HG03378 (cell line): Measurements from ENCODE around the gene ZNF385C.
"Not testable (repeated sequence)": the region's sequence is repeated elsewhere in the genome, so short reads cannot be mapped to it uniquely, and the experiment has no call there.

Experiments used
- ATAC-seq: cut with Tn5 transposase; IDR thresholded peaks from one replicate; pipeline ENCODE4 v1.9.1; 2021; ENCODE audit warnings: mild to moderate bottlenecking, moderate library complexity; ENCODE audit not compliant: unreplicated experiment

The ZNF385C gene, protein sequence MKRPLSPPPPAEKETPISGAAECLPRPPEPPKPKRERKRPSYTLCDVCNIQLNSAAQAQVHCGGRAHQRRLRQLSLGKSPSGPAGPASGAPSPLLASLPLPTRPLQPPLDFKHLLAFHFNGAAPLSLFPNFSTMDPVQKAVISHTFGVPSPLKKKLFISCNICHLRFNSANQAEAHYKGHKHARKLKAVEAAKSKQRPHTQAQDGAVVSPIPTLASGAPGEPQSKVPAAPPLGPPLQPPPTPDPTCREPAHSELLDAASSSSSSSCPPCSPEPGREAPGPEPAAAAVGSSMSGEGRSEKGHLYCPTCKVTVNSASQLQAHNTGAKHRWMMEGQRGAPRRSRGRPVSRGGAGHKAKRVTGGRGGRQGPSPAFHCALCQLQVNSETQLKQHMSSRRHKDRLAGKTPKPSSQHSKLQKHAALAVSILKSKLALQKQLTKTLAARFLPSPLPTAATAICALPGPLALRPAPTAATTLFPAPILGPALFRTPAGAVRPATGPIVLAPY

DNA sequence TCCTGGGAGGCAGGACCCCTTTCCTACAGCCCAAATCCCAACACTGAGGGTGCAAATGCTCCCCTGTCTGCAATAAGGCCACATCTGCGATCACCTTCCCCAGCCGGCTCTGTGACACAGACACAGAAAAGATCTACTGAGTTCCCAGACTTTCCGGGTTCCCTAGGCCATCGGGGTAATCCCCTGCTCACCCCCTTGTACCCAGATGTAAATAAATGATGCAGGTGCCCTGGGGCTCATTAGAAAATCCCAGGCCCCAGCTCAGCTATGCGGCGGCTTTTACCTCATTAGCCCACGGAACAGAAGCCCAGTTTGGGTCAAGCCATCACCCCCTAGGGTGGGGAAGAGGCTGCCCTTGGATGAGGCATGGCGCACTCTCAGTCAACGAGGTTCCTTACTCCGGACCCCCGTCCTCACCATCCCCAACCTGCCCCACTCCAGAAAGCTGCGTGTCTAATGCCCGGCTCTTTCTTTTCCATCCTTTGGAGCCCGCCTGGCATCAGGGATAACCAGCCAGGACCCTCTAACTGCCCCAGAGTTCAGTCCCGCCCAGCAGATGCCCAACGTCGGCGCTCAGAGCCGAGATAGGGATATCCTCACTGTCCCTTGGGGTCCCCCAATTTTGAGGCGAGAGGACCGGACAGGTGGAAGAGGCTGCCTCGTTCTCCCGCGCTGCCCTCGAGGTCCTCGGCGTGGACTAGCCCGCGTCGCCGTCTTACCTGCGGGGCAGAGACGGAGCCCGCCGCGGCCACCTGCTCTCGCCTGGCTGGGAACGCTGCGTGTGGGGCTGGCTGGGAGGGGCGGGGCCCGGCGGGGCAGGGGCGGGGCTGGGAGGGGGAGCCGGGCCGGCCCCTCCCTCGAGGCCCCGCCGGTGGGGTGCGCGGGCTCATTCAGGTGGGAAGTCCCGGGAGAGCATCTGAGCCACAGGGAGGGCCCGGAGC, at the start of gene ZNF385C:
Gene ZNF385C, minus strand, starts transcription at position 783 of the 941 bp plus-strand sequence. CDS start 35,417 bp downstream, outside the sequence.
- ATAC-seq, result no peak

DNA sequence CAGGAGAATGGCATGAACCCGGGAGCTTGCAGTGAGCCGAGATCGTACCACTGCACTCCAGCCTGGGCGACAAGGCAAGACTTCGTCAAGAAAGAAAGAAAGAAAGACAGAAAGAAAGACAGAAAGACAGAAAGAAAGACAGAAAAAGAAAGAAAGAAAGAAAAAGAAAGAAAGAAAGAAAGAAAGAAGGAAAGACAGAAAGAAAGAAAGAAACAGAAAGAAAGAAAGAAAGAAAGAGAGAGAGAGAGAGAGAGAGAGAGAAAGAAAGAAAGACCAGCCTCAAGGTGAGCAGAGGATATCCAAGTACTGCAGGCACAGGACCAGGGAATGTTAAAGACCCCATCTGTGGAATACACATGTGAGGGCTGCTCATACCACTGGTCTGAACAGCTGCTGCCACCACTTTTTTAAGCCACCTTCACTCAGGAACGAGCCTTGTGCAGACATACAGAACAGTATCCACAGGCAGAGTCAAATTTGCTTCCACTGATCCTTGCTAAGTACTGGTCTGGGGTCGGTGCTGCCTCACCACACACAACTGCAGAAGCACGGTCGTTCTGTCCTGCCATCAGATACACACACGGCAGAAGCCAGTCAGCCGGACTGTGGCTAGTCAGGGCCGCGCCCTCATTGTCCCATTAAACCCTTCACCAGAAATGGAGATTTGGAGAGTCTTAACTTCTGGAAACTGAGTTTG, 48.8 kb upstream of the ZNF385C start:
- ATAC-seq, result no peak

DNA sequence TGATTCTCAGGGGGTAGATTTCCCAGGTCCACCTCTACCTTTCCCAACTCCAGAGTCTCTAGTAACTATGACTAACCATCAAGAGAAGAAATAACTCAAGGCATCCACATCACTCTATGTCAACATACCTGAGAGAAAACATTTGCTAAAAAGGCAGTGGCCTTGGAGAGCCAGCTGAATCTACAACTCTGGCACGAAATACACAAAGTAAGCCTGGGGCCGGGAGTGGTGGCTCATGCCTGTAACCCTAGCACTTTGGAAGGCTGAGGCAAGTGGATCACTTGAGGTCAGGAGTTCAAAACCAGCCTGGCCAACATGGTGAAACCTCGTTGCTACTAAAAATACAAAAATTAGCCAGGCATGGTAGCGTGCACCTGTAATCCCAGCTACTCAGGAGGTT, 44.9 kb upstream of the ZNF385C start:
- ATAC-seq, result not testable (repeated sequence)

DNA sequence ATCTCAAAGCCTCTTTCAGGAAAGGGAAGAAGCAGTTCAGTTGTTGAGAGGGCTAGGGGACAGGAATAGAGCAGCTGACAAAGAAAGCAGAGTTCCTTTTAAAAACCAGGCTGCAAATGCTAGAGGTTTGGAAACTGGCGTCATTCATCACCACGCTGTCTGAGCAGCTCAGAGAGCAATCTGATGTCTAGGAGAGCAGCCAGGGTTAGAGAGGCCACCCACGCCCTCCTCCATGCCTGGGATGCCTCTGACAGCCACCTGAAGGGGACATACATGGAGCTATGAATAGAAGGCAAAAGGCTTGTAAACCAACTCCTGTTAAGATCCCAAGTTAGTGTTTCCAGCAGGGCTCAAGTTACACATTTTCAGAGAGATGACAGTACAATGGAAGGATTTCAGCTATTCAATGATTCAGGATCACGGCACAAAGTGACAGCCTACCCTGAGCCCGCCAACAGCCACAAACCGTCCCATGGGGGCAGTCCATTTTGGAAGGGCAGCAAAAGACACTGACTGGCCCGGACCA, 44.2 kb upstream of the ZNF385C start:
- no peak for ATAC-seq

DNA sequence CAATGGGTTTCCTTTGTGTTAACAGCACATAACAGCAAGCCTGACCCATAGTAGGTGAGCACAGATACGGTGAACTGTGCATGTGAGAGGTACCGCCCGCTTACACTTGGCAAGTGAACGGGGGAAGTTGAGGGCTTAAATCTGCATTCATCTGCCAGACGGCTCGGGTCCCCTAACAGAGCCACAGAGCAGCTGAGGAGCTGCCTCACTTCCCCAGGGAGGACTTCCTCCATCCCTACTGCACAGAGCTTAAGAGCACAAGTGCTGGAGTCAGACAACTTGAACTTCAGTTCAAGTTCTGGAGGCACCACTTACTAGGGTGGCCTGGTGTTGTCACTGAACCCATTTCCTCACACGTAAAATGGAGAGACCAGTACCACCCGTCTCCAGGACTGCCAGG, 43.1 kb upstream of the ZNF385C start:
- ATAC-seq, result no peak

DNA sequence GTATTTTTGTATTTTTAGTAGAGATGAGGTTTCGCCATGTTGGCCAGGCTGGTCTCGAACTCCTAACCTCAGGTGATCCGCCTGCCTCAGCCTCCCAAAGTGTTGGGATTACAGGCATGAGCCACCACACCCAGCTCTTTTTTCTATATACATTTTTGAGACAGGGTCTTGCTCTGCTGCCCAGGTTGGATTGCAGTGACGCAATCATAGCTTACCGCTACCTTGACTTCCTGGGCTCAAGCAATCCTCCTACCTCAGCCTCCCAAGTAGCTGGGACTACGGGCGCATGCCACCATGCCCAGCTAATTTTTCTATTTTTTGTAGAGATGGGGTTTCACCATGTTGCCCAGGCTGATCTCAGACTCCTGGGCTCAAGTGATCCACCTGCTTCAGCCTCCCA, 42.4 kb upstream of the ZNF385C start:
- ATAC-seq, result not testable (repeated sequence)

DNA sequence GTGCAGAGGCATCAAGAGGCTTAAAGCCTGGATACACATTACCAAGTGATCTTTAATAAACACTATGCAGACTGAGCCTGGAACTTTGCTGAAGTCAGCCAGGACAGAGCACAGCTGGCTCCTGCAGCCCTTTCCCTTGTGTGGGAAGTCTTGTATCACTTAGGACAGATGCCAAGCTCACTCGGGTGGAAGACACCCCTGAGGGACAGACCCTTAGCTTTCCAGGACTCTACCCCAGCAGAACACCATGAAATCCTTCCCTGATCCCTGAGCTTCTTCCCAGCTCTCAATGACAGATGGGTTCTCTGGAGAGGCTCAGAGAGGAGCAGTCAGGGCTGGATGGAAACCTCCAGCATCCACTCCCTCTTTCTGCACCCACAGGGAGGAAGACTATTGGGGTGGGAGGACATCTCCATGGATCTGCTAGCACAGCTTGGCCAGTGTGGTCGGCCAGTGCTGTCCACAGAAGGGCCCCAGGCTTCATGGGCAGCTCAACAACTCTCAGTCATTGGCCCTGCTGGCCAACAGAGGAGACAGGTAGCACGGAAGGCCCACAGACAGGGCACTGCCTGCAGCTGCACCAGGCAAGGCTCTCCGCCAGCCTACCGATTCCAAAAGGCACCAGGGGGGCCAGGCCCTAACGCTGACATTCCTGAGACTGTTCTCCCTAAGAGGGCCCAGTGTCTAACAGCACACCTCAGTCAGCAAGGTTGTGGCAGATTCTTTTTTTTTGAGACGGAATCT, 40.6 kb upstream of the ZNF385C start:
- no peak for ATAC-seq

DNA sequence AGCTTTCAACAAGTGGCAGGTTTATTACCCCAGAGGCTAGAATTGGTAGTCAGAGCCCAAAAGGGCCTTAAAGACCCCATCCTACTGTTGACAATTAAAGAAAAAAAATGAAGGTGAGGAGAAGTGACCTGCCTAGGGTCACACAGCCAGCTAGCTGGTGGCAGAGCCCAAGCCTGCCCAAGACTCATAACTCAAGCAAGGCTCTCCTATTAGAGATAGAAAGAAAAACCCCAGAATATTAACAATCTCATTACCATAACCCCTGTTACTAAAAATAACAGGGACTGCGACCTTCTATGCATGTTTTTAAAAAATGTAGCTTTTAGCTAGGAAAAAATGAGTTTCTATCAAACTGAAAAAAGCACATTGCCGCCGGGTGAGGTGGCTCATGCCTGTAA, 38.4 kb upstream of the ZNF385C start:
- no peak for ATAC-seq

DNA sequence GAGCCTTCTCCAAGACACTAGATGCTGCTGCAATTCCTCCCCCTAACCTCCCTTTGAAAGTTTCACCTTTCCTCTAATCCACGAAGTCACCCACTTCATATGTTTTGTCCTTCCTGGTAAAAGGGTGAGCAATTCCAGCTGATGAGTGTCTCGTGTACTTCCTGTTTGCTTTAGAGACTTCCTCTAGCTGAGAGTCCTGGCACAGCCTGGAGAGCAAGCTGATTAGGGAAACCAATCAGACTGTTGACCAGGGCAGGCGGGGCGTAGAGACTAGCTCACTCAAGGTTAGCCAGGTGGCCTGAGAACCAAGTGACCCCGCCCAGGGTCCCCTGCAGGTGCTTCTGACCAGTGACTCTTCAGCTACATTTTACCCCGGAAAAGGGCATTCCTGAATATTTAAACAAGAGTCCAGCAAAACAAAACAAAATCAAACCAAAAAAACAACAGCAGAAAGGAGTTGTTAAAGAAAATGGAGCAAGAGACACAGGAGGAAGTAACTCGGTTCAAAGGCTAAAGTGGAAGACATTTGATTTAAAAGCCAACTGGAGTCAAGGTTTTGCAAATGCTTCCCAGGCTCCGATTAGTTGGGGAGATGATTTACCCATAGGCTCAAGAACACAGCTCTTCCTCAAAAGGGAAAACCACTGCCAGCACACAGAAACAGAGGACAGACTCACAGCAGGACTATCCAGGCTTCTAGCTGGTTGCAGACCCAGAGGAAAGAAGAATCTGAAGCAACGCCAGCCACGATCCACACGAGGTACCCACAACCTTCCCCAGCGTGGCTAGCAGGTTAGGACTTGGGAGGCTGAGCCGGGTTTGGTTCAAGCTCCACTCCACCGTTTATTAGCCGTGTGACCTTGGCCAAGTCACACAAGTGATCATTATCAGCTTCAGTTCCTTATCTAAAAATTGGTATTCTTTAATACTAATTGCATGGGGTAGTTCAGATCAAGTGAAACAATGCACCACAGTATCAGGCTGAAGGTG, 37.7 kb upstream of the ZNF385C start:
- no peak for ATAC-seq

DNA sequence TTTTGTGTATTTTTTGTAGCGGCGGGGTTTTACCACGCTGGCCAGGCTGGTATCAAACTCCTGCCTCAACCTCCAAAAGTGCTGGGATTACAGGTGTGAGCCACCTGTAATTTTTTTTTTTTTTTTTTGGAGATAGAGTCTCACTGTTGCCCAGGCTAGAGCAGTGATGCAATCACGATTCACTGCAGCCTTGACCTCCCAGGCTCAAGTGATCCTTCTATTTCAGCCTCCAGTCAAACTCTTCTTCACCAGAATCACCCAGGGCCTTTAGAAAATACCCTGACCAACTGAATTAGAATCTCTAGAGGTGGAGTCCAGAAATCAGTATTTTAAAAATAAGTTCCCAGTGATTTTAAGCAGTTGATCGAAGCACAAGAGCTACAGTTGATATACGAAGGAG, 36.9 kb upstream of the ZNF385C start:
- no peak for ATAC-seq

DNA sequence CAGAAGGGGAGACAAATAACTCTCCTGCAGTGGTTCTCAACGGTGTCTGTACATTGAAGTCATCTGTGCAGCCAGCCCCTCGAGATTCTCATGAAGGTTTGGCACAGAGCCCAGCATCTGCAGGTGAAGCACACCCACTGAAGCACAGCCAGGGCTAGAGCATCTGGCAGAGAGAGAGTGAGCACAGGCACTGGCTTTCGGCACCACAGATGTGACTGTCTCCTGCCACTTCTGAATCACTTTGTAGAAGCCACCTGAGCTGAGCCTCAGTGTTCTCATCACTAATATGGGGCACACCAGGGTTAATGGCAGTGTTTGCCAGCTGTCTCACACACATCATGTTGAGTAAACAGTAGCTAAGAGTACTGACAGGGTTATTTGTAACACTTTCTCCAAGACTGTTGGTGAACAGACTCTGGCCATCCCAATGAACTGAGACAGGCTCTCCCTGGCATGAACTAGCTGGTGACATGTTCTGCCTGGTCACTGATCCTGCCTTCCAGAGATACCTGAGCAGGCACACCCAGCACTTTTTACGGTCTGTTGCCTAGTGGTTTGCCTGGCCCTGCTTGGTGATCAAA, 35.3 kb upstream of the ZNF385C start:
- no peak for ATAC-seq

DNA sequence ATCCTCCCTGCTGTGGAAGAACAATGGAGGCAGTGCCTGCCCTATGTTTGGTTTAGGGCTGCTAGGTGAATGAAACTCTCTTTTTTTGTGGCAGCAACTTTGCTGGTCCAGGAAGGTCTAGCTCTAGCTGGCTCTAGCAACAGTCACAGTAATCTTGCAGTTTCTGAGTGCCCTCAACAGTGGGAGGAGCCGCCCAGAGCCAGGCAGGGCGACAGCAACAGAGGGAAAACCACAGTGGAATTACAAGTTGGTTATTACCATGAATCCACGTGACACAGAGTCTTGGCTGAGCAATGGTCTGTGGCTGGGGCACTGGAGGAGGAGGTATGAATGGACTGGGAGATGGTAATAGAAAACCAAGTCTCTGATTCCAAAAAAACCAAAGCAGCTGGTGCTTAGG, 34.7 kb upstream of the ZNF385C start:
- ATAC-seq, result no peak

DNA sequence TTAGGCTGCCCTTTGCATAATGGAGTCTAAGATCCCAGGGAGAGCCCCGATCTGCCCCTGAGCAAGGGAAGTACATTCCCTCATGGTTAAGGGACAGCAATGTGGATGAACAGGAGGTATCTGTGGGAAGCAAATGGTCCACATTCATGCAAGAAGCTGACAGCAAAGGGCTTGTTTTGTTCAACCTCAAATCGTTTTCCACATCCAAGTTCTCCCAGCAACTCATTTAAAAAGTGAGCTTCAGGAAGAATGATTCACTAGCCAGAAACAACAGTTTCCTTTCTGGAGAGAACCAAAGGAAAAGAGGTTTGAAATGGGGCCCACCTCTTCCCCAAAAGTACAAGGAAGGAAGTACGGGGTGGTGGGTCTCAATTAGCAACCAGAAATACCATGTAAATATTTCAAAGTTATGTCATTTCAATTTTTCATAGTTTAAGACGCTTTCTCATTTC, 33.7 kb upstream of the ZNF385C start:
- ATAC-seq, result no peak

DNA sequence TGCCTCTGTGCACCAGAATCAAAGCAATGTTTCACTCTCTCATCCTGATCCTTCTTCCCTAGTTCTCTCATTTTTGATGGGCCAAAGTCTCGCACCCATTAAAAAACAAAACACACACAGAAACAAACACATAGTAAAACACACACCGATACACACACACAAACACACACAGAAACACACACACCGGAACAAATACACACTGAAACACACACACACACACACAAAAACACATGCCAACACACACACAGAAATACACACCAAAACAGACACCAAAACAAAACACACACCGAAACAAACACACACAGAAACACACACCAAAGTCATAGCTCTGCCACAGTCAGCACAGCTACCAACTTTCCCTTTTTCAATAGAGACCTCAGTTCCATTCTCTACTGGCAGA, 33.0 kb upstream of the ZNF385C start:
- ATAC-seq, result no peak

DNA sequence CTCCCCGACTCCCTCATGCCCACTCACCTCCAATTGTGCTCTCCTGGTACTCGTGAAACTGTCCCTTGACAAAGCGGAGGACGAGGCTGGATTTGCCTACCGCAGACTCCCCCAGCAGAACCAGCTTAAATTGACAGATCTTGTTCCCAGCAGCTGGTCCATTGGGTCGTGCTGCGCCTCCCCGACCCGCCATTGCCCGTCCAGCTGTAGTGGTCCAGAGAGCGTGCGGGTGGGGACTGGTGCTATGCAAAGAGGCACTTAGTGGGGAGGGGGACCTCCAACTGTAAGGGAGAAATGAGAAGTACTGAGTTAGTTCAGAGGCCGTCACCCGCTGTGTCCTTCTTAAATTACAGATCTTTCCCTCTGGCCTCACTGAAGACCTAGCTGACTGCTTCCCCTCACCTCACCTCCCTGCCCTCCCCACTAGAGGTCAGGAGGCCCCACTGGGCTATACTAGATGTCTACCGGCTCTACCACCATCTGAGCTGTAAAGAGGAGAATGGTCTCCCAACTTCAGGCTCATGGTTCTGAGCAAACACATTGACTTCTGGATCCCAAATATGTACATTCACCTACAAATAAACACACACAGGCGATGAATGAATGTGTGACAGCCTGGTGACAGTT, 32.1 kb upstream of the ZNF385C start:
- ATAC-seq, result no peak

DNA sequence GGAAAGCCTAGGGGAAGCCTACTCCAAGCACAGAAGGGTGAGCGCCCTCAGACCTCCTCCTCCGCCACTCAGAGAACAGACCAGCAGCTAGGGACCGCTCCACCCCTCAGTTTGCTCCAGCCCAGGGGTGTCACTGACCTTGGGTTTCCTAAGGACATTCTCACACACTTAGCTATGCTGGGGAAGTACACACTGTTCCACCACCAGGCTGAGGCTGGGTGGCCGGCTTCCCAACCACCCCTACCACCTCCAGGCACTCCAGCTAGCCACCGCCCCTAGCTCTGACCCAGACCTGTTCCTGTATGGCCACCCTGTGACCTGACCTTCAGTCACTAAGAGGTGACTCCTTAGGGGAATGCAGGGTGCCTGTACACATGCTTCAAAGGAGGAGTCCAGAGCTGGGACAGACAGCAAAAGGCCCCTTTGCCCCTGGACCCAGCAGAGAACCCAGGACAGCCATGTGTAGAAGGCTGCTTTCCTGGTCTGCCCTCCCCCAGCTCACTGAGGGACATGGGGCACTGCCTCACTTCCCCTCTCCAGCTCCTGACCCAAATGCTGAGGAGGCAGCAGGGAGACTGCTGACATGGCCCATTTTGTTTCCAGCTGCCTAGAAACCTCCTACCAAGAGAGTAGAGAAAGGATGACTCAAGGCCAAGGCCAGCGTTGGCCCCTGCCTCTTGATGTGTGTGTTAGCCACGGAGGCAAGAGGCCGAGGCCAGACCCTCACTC, 31.0 kb upstream of the ZNF385C start:
- ATAC-seq, result no peak

DNA sequence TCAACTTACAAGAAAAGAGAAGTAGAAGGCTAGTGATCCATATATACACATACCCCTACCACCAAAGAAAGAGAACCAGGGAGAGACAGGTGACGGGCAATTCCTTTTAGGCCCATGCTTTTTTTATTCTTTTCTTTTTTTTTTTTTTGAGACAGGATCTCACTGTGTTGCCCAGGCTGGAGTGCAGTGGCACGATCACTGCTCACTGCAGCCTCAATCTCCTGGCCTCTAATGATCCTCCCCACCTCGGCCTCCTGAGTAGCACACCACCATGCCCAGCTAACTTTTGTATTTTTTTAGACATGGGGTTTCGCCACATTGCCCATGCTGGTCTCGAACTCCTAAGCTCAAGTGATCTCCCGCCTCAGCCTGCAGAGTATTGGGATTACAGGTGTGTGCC, 29.1 kb upstream of the ZNF385C start:
- no peak for ATAC-seq
